HG03066 (cell line): ENCODE measurements around the gene KLF6.
A peak's percentile ranks its signal among the peaks of the same experiment; 100 is the strongest.

Experiments
- ATAC-seq: cut with Tn5 transposase; IDR thresholded peaks from one replicate; pipeline ENCODE4 v1.9.1; 2021; ENCODE audit warnings: low read depth; ENCODE audit not compliant: unreplicated experiment

KLF6 gene

DNA sequence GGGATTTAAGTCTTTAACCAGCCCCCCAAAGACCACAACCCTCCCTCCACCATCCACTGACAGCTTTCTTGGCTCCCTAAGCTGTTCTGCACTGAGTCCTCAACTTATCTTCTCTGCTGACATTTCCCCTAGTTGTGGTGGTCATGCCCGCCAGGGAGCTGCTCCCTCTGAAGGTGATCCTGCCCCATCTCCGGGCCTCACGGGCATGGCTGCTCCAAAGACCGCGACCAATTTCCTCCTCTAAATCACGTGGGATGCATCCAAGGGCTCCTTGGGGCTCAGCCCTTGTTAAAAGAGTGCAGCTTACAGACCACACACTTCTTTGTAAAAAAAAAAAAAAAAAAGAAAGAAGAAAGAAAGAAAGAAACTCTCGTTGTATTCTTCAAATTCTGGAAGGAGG, 27.1 kb upstream of the KLF6 start:
- no peak for ATAC-seq

DNA sequence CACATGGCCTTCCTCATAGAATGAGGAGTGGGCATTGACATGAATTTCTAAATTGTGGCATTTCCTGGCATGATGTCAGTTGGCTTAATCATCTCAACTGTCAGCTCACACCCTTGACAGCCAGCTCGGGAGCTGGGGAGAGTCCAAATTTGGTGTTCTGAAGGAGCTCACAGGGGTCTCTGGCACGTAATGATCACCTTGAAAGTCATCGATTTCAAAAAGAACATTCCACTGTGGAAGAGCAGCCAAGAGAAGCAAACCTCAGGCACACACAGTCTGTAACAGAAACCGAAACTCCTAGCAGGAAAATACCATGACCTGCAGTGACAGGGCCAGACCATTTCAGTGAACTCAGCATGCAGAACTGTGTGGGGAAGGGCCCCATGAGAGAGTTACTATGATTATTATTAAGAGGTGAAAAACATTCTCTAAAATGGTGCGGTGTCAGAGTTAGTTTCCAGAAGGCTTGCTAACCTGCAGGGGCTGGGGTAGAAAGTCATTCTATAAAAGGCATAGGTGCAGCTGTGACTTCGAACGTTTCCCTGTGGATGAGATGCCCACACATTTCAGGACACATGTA, 26.4 kb upstream of the KLF6 start:
- ATAC-seq, result peak; percentile 79

DNA sequence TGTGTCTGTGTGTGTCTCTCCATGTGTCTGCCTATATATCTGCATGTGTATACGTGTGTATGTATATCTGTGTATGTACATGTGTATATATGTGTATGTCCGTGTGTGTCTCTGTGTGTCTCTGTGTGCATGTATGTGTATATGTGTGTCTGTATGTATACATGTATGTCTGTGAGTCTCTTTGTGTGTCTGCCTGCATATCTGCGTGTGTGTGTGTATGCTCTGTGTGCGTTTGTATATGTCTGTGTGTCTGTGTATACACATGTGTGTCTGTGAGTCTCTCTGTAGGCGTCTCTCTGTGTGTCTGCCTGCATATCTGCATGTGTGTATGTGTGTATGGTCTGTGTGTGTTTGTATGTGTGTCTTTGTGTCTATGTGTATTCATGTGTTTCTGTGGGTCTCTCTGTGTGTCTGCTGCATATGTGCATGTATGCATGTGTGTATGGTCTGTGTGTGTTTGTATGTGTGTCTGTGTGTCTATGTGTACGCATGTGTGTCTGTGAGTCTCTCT, 23.7 kb upstream of the KLF6 start:
- ATAC-seq, result no peak

DNA sequence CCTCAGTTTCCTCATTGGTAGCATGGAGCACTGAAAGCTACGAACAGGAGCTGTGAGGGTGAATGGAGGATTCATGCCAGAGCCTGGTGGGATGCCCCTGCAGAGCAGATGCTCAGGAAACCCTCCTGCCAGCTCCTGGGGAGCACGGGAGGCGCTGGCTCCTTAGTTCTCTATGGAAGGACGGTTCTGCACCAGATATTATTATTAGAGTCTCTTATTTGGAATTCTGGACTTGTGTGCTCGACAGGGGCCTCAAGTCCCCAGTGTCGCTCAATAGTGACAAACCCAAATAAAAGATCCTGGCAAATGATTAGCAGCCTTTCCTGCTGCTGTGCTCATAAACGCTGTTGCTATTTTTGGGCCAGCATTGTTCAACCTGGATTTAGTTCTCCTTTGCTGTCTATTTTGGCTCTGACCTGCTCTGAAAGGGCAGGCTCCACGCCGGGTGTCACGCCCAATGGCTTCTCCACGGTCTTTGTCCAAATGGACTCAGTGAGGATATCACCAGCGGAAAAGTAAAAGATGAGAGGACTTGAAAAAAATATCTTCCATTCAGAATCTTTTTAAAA, 23.0 kb upstream of the KLF6 start:
- no peak for ATAC-seq

DNA sequence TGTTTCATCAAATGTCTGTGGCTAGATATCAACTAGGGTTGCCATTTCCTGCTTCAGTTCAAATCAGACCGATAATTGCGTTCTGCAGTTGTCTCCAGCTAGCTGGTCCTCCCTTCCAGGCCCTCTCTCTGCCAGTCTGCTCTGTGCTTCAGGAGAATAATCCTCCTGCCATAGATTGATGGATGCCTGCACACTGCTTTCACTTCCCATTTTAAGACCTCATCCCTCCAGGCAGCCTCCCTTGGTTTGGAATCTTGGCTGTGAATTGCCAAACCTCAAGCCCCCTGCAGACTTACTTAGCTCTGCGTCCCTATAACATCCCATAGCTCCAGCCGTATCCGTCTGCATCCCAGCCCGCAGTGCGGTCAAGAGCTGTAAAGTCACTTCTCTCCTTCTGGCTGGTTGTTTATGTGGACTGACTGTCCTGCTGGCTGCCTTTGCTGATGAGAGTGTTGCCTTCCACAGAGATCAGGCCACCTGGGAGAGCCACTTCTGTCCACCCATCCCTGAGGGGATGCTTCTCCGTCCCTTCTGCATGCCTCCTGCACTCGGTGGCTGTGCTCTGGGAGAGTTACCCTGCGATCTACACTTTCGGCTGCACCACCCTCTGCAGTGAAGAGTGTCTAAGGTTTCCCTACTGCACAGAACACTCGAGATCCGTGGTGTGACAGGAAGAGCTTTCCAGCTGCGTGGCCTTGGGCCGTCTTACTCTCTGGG, 22.4 kb upstream of the KLF6 start:
- ATAC-seq, result no peak

DNA sequence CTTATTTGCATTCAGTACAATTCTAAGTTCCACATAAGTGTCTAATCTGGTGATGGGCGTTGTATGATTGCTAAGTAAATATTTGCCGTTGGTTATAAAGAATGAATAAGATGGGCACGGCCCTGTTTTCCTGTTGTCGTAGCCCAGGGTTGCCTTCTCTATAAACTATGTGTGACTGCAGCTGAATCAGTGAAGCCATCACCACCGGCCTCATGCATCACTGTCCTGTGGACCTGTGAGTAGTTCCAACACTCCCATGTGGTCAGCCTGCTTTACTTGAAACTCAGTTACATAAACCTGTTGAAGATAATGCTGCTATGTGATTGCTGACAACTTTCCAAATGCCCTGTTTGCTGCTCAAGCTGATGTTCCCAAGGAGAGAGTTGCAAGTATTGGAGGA, 21.6 kb upstream of the KLF6 start:
- ATAC-seq, result no peak

DNA sequence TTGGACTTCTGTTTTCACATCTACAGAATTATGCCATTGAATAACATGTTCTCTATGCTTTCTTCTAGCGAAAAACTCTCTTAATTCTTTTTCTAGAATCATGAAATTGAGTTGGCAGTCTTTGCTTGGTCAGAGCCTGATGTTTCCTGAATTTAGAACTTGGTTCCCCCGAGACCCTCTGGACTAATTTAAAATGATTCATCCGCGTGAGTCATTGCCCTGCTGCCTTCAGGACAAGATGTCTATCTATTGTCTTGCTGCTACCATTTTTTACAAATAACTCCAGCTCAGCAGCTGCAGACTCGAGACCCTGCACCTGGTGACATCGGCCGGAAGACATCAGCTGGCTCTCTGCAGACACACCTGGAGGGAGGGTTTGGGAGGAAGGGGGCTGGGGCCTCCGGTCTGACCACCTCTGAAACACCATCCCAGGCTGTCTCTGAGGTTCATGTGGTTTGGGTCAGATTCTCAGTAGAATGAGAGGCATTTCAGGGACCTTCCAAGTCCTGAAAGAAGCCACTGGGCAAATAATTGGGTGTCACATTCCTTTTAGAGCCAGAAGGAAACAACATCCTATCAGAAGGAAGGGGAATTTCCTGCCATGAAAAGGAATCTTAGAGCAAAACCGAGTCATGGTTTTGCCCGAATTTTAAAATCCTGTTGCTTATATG, 20.9 kb upstream of the KLF6 start:
- ATAC-seq, result peak; percentile 43

DNA sequence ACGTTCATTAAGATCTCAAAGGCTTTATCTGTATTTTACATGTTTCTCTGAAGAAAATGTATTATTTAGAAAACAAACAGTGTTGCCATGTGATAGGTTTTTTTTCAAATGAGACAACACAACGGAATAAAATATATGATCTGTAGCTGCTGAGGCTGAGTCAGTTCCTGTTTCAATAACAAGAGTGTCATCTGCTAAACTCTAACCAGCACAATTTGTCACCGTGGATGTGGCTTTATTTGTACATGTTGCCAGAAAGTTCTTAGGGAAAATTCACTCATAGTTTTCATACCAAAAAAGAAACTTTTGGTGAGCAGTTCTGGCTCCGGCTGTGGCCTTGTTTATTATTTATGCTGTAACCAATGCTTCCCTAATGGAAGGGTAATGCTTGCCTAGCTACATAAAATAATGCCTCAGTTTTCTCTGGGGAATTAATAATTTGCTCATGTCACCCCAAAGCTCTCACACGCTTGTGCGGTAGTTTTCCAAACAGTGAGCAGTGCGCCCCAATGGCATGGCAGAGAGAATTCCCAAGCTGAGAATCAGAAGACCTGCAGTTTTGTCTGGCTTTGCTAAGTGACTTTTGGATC, 20.3 kb upstream of the KLF6 start:
- no peak for ATAC-seq

DNA sequence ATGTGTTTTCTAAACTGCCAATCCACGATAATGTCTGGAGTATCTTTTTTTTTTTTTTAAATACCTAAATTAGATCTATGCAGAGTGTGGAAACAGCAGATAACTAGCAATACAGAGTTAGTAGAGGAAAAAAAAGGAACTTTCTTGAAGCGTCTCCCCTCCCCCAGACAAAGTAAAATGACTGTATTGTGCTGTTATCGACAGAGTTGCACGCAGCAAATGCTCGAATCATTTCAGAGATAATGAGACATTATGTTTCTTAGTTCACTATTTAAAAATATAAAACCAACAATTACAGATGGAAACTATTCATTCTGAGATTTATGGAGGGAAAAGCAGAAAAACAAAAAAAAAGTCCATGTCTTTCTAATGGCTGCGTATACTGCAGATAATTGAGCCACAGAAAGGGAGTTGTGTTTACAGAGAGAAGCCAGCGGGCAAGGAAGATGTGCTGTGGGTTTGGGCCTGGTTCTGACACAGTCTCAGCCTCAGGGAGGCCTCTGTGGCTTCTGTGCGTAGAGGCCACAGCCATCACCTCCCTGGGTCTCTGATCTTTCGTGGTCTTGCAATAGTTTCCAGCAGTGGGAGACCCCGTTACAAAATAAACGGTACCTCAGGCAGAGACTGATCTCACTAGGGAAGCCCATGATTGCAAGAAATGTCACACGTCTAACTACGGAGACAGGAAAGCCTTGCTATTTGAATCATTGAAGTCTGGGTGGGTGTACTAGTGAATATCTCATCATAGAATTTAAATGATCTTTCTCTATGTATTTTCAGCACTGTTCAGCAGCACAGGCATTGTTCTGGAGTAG, 19.1 kb upstream of the KLF6 start:
- ATAC-seq, result no peak

DNA sequence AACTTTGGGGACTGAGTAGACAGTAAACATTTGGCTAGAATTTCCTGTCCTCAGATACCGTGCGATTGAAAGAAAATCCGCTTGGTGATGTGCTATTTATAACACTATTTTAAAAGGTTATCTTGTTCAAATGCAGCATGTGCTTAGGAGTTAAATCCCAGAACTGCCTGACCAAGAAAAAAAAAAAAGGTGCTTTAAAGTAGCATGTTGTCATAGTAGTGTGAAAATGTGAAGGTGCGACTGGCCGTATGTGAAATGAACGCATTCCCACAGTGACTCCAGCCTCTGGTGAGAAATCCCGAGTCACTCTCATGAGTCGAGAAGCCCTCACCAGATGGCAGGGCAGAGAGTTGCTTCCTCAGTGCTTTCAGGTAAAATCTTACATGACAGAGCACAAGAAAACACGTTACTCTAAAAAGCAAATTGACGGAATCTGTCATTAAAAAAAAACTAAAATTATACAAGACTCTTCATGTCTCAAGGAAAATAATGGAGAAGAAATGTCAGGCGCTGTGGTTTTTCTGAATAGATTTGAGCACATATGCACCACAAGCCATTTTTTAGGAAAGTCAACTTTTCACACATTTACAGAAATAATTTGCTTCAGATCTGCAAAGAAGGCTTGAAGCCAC, 18.4 kb upstream of the KLF6 start:
- ATAC-seq, result no peak

DNA sequence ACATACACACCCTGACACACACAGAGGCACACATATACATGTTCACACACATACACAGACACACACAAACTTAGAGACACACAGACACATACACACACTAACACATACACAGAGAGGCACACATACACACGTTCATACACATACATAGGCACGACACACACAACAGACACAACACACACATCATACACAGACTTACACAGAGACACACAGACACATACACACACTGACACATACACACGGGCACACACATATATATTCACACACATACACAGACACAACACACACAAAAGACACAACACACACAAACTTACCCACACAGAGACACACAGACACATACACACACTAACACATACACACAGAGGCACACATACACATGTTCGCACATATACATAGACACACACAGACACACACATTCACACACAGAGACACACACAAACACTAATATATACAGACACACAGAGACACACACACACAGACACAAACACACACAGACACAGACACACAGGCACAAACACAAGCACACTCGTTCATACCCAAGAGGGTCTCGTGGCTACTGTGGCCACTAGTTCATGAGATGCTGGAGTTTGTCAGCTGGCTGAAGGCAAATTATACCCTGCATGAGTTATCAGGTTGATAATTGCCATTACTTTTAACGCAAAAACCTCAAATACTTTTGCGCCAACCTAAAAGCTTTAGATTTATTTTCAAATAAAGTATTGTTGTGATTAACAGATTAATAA, 17.7 kb upstream of the KLF6 start:
- ATAC-seq, result no peak

DNA sequence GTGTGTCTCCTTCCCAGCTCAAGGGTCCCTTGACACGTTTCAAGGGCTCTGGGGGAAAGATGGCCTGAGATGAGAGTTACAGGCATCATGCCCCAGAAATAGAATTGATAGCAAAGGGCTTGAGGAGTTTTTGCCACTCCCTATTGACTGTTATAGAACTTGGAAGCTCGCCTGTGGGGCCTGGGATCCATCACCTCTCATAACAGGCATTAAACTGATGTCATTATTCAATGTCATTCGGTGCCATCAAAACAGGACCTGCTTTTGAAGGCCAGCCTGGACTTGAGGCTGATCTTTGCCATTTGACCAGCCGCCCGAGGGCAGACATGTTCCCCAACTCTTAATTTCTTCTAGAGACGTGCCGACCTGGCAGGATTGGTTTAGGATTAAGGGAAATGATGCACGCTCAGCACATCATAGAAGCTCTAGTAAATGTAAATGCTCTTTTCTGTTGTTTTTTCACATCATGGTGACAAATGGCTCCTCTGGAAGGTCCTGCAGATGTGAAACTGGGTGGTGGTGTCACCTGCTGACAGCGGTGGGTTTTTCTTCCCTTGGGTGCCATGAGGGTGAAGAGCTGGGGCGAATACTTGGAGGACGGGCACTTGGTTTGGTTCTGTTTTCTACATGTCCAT, 16.7 kb upstream of the KLF6 start:
- no peak for ATAC-seq

DNA sequence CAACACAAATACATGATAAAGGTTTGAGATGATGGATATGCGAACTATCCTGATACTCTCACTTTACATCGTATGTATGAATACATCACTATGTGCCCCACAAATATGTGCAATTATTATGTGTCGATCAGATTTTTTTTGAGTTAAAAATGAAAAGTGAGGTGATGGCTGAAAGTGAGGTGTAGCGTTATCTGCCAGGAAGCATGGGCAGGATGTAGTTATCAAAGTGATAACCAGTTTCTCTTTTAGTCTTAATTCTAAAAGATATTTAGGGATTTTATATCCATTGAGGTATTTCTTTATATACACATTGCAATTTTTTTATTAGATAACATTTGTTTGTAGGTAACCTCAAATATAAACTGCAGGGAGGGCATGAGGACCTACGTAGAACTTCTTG, 15.6 kb upstream of the KLF6 start:
- no peak for ATAC-seq

DNA sequence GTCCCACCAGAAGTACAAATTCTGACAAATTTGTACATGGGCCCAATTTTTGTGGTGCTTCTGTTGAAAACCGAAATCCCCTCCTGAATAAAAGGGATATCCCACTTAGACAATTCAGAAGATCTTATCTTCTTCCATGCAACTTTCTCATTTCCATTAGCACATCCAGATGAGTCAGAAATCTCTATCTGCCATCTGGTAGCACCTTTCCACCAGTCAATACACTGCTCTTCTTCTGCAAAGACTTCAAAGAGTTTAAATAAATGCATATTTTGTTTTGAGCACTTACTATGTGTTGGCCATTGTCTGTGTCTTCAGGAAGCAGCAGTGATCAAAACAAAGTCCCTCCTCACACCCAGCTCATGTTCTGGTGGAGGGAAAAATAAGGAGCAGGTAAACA, 12.7 kb upstream of the KLF6 start:
- ATAC-seq, result no peak

DNA sequence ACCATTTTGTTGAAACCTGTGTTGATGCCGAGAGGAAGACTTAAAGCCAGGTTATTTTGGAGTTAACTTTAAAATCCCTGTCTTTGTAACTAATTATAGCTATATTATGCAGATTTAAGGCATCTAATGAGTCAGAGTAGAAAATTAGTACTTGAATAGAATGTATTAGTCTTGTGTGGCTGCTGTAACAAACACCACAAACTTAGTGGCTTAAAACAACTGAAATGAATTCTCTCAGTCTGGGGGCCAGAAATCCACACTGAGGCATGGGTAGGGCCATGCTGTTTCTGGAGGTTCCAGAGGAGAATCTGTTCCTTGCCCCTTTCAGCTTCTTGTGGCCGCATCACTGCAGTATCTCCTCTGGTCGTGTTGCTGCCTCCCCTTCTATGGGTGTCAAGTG, 8.5 kb upstream of the KLF6 start:
- ATAC-seq, result no peak

DNA sequence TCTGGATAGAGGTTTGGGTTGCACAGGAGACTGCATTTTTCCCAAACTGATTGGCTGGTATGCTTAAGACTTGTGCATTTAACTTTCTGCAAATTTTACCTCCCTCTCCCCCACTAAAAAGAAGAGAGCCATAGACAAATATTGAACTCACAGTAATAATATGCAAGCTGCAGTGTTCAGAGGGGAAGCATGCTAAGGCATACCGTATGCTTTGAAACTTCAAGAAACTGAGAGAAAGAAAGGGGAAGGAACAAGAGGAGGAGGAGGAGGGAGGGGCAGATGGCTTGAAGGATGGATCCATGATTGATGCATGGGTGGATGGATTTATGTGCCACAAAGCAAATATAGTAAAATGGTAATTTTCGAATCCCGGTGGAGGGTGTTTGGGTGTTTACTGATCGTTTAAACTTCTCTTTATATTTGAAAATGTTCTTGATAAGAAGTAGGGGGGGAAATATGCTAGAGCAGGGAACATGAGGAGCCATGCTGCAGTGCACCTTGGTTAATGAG, 7.8 kb upstream of the KLF6 start:
- no peak for ATAC-seq

DNA sequence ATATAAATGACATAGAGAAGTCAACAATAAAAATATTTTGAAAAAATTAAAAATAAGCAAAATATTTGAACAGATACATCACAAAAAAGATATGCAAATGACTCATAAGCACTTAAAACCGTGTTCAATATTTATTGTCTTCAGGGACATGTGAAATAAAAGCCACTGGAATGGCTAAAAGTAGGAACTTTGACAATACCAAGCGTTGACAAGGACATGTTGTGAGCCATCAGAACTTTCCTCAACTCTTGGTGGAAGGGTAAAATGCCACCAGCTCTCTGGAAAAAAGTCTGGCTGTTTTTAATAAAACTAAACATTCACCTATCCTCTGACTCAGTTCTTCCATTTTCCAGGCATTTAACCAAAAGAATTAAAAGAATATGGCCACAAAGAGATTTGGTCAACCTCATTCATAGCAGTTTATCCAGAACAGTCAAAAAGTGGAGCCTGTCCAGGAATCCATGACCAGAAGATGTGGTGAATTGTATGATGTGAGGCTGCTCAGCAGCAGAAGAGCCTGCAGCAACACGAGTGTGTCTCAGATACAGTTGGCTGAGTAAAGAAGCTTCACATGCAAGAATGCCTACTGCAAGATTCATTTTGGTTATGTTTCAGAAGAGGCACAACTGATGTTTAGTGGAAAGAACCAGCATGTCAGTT, 7.1 kb upstream of the KLF6 start:
- no peak for ATAC-seq

DNA sequence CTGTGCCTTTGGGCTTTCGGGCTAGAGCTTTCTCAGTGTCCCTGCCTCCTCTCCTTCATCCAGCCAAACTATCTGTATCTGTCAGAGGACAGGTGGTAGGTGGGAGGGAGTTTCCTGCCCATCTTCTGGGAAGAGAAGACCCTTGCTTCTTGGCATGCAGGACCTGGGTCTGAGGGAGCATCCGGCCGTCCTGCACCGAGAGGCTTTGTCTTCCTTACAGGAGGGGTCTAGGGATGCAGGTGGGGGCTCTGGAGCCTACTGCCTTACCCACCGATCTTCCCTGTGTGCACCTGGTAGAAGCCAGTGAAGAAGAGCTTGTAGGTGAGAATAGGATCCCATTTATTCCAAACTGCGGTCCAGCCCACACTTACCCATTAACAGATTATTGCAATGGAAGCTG, 5.8 kb upstream of the KLF6 start:
- no peak for ATAC-seq
